ENCODE results near the gene WSB1.

WSB1 gene

GRCh38 chr17:27283060-27283459 lies 10.9 kb upstream of the WSB1 start:
- Mint-ChIP-seq H3K27me3 (ENCODE audit: low read depth) (no peaks in the 10 kb centered on the region), H3K4me3 (no peak overlapping the region), H3K27ac (no peak overlapping the region), H3K4me1 (peaks cover 7% of the 10 kb centered on the region), H3K9me3 (no peaks in the 10 kb centered on the region), H3K36me3 (ENCODE audit: low read depth) (no peaks in the 10 kb centered on the region)
- no peak for TF ChIP-seq CTCF (IDR thresholded peaks at IDR 0.05; ENCODE audit: unreplicated experiment in 3 of 3)

- TF ChIP-seq CTCF (IDR thresholded peaks at IDR 0.05; ENCODE audit: unreplicated experiment in 3 of 3), result no peak
- H3K4me1 Mint-ChIP-seq, result peaks cover 7% of the 10 kb centered on the region
Measured at GRCh38 chr17:27283751-27284150, 10.2 kb upstream of the WSB1 start.

GRCh38 chr17:27284811-27285415 lies 9.0 kb upstream of the WSB1 start:
- Mint-ChIP-seq H3K4me1 (peaks cover 7% of the 10 kb centered on the region), H3K9me3 (no peaks in the 10 kb centered on the region), H3K4me3 (peak overlapping the region in 1 of 3 experiments; percentile 26), H3K36me3 (ENCODE audit: low read depth) (no peaks in the 10 kb centered on the region), H3K27ac (no peak overlapping the region), H3K27me3 (ENCODE audit: low read depth) (no peaks in the 10 kb centered on the region)
- no peak for TF ChIP-seq CTCF (IDR thresholded peaks at IDR 0.05; ENCODE audit: unreplicated experiment in 3 of 3)

More at GRCh38 chr17:27283751-27284150, 10.2 kb upstream of the WSB1 start:
- no peaks in the 10 kb centered on the region for H3K36me3 Mint-ChIP-seq (ENCODE audit: low read depth)
- no peak overlapping the region for H3K4me3 Mint-ChIP-seq
- H3K27ac Mint-ChIP-seq, result no peak overlapping the region
- no peaks in the 10 kb centered on the region for H3K9me3 Mint-ChIP-seq
- H3K27me3 Mint-ChIP-seq (ENCODE audit: low read depth), result no peaks in the 10 kb centered on the region

GRCh38 chr17:27285516-27285915 lies 8.4 kb upstream of the WSB1 start:
- no peak for TF ChIP-seq CTCF (IDR thresholded peaks at IDR 0.05; ENCODE audit: unreplicated experiment in 3 of 3)
- Mint-ChIP-seq H3K4me3 (no peak overlapping the region), H3K36me3 (ENCODE audit: low read depth) (no peaks in the 10 kb centered on the region), H3K4me1 (peaks cover 7% of the 10 kb centered on the region), H3K9me3 (no peaks in the 10 kb centered on the region), H3K27me3 (ENCODE audit: low read depth) (no peaks in the 10 kb centered on the region), H3K27ac (no peak overlapping the region)

GRCh38 chr17:27288183-27288582 lies 5.7 kb upstream of the WSB1 start:
- no peak for TF ChIP-seq CTCF (IDR thresholded peaks at IDR 0.05; ENCODE audit: unreplicated experiment in 3 of 3)
- no peaks in the 10 kb centered on the region for H3K36me3 Mint-ChIP-seq (ENCODE audit: low read depth)
- H3K4me1 Mint-ChIP-seq, result peaks cover 14% of the 10 kb centered on the region
- H3K27me3 Mint-ChIP-seq (ENCODE audit: low read depth), result no peaks in the 10 kb centered on the region
- no peak overlapping the region for H3K4me3 Mint-ChIP-seq
- H3K27ac Mint-ChIP-seq, result peak overlapping the region in 1 of 3 experiments; percentile 20
- H3K9me3 Mint-ChIP-seq, result no peaks in the 10 kb centered on the region

- no peak for TF ChIP-seq CTCF (IDR thresholded peaks at IDR 0.05; ENCODE audit: unreplicated experiment in 3 of 3)
- Mint-ChIP-seq H3K27me3 (ENCODE audit: low read depth) (no peaks in the 10 kb centered on the region), H3K27ac (peak overlapping the region in 1 of 3 experiments; percentile 20), H3K36me3 (ENCODE audit: low read depth) (peaks cover under 1% of the 10 kb centered on the region), H3K9me3 (no peaks in the 10 kb centered on the region), H3K4me3 (peak overlapping the region in 2 of 3 experiments; percentile 21 to 50), H3K4me1 (peaks cover 18% of the 10 kb centered on the region)
Measured at GRCh38 chr17:27289856-27290255, 4.1 kb upstream of the WSB1 start.

Measured in nephron (organoid).